Skeletal muscle tissue (tissue), 4 donors: ENCODE data around the gene RNU1-4. TPM values are rescaled to one million over a fixed set of nuclear protein-coding genes. Genes with fewer than 3 reads are reported as not detected.
"Not testable (repeated sequence)": the region's sequence is repeated elsewhere in the genome, so short reads cannot be mapped to it uniquely, and the experiment has no call there.

Experiments used
- H3K27ac ChIP-seq: one replicate; pipeline ENCODE4 v1.7.0; 2013; ENCODE audit warnings: mild to moderate bottlenecking, low read depth, low read length, inconsistent platforms
- H3K27me3 ChIP-seq, 3 donors: one replicate each; pipeline ENCODE4 v1.7.0; 2013; ENCODE audit warnings: low read length in 3 of 3; ENCODE audit not compliant: control insufficient read depth in 3 of 3, insufficient read depth in 3 of 3
- H3K36me3 ChIP-seq, 3 donors: one replicate each; pipeline ENCODE4 v1.7.0; 2013; ENCODE audit warnings: low read length in 3 of 3; ENCODE audit not compliant: control insufficient read depth in 3 of 3, insufficient read depth in 3 of 3
- H3K4me1 ChIP-seq, 3 donors: one replicate each; pipeline ENCODE4 v1.7.0; 2013; ENCODE audit warnings: low read length in 3 of 3, mild to moderate bottlenecking in 3 of 3; ENCODE audit not compliant: control insufficient read depth in 3 of 3, insufficient read depth in 3 of 3
- H3K4me3 ChIP-seq, 3 donors: one replicate each; pipeline ENCODE4 v1.7.0; 2013; ENCODE audit warnings: low read length in 3 of 3
- H3K9ac ChIP-seq, 3 donors: one replicate each; pipeline ENCODE4 v1.7.0; 2013; ENCODE audit warnings: low read length in 3 of 3, mild to moderate bottlenecking in 3 of 3, moderate library complexity in 2 of 3, low read depth in 1 of 3
- H3K9me3 ChIP-seq, 3 donors: one replicate each; pipeline ENCODE4 v1.7.0; 2013; ENCODE audit warnings: low read length in 3 of 3; ENCODE audit not compliant: control insufficient read depth in 3 of 3
- total RNA-seq: library from RNA; depleted of rRNA; stranded (reverse); fragments of >200 nt; gene quantifications from one replicate; pipeline ENCODE4 v1.2.3, GENCODE V29; 2014
- donor health status: Osteomylitis.

The RNU1-4 gene
- total RNA-seq, 1 donor from 2014 or later, result under 0.01 TPM

DNA sequence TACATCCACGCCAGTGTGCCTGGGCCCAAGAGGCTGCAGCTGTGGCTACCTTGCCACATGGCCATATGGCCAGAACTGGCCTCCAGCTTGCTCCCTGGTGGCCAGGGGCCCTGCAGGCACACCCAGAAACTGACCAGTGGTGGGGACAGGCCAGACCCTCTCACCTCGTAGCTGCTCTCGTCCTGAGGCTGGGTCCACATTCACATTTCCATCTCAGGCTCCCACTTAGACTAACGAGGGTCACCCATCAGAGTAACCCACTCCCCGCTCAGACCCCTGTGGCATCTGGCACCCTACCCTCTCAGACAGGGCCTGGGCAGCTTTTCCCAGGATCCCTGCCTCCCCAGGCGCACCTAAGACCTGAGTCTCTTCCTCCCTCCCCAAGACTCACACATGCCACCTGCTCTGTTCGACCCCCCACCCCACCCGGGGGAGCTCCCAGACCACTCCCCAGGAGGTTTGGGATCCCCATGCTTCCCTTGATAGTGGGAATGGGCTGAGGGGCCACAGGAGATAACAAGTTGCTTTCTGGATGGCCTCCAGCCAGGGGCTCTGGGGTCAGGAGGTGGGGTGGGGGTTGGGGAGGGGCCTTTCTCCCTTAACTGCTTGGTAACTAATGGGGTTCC, 21.3 kb upstream of the RNU1-4 start:
- Histone ChIP-seq H3K9ac (peak overlapping the region in 1 of 3 donors; percentile 45), H3K4me1 (peaks cover 0 to 6% (median 0%) of the 10 kb centered on the region in 3 donors), H3K9me3 (no peaks in the 10 kb centered on the region), H3K36me3 (no peaks in the 10 kb centered on the region), H3K27ac (no peak overlapping the region), H3K4me3 (no peak overlapping the region), H3K27me3 (peaks cover 15 to 48% (median 45%) of the 10 kb centered on the region in 3 donors)

- Histone ChIP-seq H3K9me3 (no peaks in the 10 kb centered on the region), H3K27ac (no peak overlapping the region), H3K4me1 (peaks cover 0 to 6% (median 0%) of the 10 kb centered on the region in 3 donors), H3K4me3 (no peak overlapping the region), H3K9ac (no peak overlapping the region), H3K27me3 (peaks cover 18 to 56% (median 51%) of the 10 kb centered on the region in 3 donors), H3K36me3 (no peaks in the 10 kb centered on the region)
Observed at GRCh38 chr1:16719571-16720350, 20.6 kb upstream of the RNU1-4 start.

DNA sequence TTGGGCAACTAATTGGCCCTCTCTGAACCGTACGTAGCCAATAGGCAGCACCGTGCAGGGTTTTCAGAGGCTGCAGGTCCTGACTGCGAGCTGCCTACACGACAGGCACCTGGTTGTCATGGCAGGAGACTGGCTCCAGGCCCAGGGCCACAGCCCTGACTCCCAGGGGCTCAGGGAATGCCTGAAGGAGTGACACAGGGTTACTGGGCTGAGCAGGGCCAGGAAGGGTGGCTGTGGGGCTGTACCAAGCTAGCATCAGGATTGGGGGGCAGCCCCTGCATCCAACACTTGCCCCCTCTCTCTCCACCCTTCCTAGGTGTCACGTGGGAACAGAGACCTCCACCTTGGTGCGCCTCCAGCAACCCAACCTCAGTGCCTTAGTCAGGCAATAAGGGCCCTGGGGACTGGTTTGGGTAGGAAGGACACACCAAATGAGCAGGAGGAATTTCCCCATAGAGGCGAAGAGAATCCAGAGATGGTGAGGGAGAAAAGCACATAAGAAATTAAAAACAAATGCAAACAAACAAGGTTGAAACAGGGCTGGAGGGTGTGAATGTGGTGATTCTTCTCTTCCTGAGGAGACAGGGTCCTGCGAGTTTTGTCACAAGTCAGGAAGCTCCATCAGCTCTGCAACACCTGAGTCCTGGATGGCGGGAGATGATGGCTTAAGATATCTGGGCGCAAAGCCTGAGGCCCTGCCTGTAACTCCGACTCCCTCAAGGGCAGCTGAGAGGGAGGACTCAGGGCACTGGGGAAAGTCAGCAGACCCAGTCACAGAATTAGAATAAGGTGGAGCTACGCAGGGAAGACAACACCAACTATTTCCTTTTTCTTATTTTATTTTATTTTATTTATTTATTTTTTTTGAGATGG, 19.7 kb upstream of the RNU1-4 start:
- H3K9me3 ChIP-seq, result no peaks in the 10 kb centered on the region
- no peak overlapping the region for H3K9ac ChIP-seq
- H3K4me3 ChIP-seq, result no peak overlapping the region
- H3K27me3 ChIP-seq, result peaks cover 26 to 64% (median 60%) of the 10 kb centered on the region in 3 donors
- no peak overlapping the region for H3K27ac ChIP-seq
- H3K4me1 ChIP-seq, result peaks cover 0 to 6% (median 0%) of the 10 kb centered on the region in 3 donors
- H3K36me3 ChIP-seq, result no peaks in the 10 kb centered on the region

DNA sequence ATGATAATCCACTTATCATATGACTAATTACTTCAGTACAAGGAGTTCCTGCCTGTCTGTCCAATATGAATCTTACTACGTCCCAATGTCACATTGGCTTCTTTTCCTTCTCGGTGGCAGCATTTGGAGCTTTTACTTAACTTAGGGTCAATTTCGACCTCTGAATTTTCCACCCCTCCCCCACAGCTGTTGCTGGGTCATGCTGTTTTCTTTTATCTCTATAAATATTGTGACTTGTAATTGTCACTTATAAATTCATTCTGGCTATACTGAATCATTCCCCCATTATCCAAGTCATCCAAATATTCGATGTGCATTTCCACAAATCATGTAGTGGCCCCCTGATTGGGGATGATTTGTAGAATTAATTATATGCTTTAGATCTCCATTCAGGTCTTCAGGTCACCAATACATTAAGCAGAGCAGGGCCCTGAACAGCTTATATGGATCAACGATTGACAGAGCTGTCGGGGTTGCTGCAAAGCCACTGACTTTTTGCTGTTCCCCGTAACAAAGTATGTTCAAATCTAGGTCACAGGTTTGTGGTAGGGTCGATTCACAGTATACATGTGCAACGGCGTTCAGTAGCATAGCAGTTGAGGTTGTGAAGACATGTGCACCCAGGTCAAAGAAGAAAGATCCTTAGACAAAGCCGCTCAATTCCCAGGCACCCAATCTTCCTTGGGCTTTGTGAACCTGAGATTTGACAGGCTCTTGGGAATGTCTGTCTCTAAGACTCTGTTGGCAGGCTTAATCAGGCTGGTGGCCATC, 18.3 kb upstream of the RNU1-4 start:
- Histone ChIP-seq H3K4me3 (no peak overlapping the region), H3K9ac (no peak overlapping the region), H3K27ac (no peak overlapping the region), H3K36me3 (no peaks in the 10 kb centered on the region), H3K27me3 (peaks cover 27 to 55% (median 50%) of the 10 kb centered on the region in 3 donors), H3K9me3 (no peaks in the 10 kb centered on the region), H3K4me1 (peaks cover 0 to 6% (median 0%) of the 10 kb centered on the region in 3 donors)

DNA sequence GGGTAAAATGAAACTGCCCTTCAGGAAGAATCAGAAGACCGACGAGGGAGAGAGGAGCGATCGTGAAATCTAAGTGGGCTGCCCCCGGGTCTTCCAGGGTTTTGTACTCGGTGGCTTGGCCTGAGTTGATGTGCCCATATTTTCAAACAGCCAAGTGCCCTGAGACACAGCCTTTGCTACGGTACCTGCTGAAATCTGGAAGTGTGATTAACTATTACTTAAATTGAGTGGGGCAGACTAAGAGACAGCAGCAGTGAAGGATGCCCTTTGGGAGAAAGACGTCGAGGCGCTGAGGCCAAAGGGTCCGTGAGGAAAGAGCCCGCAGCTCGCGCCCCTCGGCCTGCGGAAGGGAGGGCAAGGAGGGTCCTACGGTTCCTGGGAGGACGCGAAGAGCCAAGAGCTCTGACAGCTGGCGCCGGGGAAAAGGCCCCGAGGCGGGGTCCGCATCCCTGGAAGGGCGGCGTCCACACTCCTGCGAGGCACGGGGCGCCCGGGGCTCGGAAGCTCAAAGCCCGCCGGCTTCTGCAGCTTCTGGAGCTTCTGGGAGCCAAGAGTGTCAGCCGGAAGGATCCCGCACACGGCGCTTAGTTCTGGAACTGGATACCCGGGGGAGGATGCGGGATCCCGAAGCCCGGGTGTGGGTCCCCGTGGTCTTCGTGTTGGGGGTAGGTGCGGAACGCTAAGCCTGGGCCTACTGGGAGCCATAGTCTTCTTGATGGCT, 15.4 kb upstream of the RNU1-4 start:
- Histone ChIP-seq H3K4me1 (no peaks in the 10 kb centered on the region), H3K4me3 (no peak overlapping the region), H3K27me3 (peaks cover 27 to 47% (median 40%) of the 10 kb centered on the region in 3 donors), H3K9me3 (peaks cover 0 to 3% (median 0%) of the 10 kb centered on the region in 3 donors), H3K27ac (no peak overlapping the region), H3K9ac (no peak overlapping the region), H3K36me3 (no peaks in the 10 kb centered on the region)

GRCh38 chr1:16725439-16726245, 14.7 kb upstream of the RNU1-4 start:
- not testable (repeated sequence) for H3K9me3 ChIP-seq, H3K36me3 ChIP-seq, H3K4me3 ChIP-seq, H3K4me1 ChIP-seq, H3K9ac ChIP-seq, H3K27ac ChIP-seq
- H3K27me3 ChIP-seq, result peaks cover 24 to 41% (median 34%) of the 10 kb centered on the region in 3 donors

DNA sequence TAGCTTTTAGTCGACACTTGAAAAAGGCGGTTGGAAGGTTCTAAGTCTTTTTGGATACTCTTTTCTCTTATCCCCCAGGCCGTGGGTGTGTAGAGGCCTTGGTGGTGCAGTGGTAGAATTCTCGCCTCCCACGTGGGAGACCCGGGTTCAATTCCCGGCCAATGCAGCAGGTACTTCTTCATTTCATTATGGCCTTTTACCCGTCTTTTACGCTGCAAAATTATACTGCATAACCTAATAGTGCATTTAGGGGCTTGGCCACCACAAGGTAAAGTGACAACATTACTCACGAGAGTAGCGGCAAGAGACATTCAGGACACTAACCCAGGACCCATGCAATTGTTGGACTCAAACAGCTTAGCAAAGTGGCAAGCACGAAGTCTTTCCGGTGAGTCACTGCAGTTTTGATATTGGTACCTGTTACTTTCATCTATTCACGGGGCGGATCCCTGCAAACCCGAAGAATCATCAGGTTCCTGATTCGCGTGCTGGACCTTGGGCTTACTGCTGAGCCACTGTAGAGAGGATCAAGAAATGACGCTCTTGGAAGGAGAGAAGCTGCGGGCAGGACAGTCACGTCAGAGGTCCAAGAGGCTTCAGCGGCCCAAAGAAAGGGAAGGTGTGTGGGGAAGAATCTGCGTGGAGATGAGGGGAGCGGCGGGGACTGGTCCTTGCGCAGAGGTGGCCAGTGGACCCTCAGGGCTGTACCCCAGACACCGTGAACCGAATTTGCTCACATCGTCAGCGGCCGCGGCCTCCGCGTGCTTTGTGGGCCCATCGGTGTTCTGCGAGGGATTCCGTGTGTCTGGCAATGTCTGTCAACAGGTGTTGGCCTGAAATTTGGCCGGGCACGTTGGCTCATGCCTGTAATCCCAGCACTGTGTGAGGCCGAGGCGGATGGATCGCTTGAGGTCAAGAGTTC, 12.9 kb upstream of the RNU1-4 start:
- H3K27me3 ChIP-seq, result peaks cover 24 to 36% (median 34%) of the 10 kb centered on the region in 3 donors
- no peaks in the 10 kb centered on the region for H3K4me1 ChIP-seq
- H3K4me3 ChIP-seq, result no peak overlapping the region
- no peak overlapping the region for H3K9ac ChIP-seq
- H3K36me3 ChIP-seq, result no peaks in the 10 kb centered on the region
- H3K27ac ChIP-seq, result no peak overlapping the region
- peaks cover 0 to 3% (median 0%) of the 10 kb centered on the region in 3 donors for H3K9me3 ChIP-seq
